NCI-H510A treated with DMSO at 0.1 percent for 48 hours (cell line): ENCODE measurements around the gene PCDH9.

Experiments used
- DNase-seq: peaks from one replicate; lab custom pipeline; 2025; lab: John Stamatoyannopoulos, UW

PCDH9 gene

DNA sequence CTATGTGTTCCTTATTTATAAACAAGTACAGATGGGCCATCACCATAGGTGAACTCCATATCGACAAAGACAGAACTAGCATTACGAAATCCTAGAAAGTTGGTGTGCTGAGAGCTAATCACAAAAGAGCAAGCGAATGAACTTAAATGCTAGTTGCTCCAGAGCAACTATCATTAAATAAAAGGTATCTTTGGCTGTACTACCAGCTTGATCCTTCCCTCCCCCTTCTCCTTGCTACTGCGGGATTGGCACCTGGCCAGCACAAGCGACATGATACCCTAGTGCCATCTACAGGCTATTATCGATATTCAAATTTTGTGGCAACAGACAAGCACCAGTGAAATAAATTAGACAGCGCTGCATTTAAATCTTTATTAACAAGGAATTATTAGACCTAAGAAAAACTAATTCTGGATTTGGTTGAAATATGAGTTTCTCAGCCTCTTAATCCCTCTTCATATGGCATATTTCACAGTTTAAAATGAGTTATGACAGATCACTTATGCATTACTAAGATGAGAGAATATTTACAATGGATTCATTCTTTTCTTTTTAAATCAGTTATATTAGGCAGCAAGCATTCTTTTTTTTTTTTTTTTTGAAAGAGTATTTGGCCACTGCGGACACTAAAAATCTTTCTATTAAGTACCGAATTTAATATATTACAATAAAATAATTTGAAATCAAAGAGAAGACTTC is 5.8 kb downstream of the PCDH9 start:
- peak; percentile 69 for DNase-seq

DNA sequence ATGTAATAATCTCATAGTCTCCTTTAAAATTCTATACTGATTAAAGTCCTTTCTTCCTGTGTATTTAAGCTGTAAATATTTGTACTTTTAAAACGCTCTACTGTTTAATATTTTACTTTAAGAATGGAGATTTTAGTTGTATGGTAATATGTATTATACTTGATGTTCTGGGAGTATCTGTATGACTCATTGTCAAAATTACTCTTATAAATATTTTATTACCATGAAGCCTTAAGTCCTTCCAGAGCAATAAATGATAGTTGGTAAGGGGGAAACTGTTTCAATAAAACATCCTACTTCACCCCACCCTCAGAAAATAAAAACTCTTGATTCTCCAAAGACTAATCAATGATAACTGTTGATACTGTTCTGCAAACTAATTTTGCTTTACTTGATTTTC is 6.4 kb downstream of the PCDH9 start:
- no peak for DNase-seq

DNA sequence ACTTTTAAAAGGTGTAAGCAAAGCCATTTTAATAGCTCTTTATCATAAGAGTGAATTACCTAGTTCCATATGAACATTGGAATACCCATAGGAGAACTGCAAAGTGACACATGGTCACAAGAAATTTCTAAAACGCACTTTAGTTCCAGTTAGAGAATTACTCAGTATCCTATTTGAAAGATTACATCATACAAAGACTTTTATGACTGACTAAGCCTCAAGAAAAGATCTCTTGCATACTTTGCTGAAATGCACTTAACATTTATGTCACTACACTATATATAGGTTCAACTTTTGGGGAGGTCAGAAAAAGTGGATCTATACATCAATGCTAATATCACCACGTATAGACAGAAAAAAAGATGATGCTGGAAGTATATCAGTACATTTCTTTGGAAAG is 7.1 kb downstream of the PCDH9 start:
- DNase-seq: no peak

DNA sequence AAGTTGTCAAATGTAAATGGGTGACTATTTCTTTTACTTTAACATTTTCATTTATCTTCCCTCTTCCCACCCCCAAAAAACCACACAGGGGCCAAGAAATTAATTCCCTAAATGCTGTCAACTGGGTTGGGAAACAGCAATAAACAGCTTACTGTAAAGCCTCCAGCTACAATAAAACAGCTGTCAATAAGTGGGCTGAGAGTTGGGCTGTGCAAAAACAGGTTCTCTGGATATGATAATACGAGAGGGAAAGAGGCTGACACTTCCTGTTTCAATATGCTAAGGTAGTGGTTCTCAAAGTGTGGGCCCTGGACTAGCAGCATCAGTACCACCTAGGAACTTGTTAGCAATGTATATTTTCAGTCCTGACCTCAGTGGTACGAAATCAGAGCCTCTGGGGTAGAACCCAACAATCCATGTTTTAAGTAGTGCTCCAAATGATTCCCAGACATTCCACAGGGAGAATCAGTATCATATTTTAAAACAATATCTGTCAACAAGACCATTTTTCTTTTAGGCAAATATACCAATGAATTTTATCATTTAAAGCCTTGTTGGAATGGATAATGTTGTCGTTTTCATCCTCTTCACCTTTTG is 8.4 kb downstream of the PCDH9 start:
- peak; percentile 10 for DNase-seq

DNA sequence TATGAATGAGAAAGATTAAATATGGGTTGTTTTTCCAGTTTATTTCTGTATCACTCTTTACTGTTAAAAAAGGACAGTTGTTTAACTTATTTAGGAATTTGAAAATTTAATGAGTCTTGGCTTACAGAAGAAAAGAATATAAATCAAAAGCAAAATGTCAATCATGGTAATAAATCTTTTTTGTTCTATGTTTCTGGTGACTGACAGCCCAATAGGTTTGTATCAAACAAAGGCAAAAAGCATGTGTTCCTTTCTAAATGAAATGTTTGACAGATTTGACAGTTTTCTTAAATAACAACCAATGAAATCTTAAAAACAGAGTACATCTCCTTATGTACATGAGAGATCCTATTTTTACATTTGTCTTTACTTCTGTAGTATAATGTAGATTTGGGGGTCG is 11.0 kb downstream of the PCDH9 start:
- no peak for DNase-seq

DNA sequence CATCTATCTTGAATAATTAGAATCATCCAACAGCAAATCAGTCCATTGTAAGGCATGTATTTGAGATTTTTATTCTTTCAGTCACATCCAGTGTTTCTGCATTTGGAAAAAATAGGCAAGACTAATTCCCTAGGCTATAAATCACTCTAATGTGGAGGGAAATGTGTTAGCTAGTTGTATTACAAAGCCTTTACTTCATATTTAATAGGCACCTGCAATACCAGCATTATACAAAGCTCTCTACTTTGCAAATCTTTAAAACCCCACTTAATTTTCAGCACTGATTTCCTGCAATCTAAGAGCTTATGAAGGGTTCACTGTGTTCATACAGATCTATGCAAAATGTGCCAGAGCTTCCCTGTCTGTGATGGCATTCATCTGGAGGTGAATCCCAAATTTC is 12.3 kb downstream of the PCDH9 start:
- no peak for DNase-seq

DNA sequence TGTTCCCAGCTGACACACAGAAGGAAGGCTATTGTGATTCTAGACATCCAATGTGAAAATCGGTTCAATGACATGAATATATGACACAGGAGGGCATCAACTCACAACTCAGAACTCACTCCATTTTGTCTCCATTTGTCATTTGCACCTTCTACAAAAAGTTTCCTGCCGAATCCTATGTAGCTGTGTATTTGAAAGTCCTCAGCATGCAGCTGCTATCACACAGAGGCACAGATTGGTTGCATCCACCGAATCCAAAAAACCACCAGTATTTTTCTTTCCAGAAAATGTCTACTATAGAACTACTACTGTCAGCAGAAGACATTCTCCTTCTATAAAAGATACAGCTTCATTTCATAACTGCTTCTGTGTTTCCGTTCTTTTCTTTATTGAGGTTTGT is 13.3 kb downstream of the PCDH9 start:
- no peak for DNase-seq

DNA sequence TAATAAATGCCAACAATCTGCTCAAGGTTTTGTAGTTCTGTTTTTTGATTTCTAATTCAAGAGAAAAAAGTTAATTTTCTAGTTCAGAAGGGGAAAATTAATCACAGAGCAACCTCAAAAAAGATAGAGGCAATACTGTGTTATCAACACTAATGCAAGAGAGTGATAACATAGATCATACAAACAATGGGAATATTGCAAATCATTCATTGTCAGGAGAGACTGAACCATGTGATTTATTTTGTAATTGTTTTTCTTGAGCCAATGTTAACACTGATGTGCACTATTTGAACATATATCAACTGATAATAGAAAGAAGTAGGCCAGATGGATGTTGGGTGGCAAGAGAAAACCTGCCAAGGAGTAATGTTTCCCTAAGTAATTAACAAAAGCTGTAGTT is 19.9 kb downstream of the PCDH9 start:
- DNase-seq: no peak

DNA sequence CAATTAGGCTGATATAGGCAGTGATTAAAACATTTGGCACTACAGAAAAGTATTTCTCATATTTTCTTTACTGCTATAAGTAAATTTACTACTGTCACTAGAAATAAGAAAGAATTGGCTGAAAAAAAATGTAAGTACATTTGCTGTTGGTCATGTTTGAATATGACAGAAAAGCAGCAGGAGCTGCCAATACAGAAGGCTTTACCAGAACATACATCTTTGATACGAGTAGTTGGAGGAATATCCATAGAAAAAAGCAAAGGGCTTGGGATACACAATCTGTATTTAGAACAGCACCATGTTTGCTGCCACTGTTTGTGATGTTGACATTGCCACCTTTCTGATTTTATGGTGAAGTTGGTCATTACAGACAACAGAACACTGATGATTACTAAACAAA is 21.6 kb downstream of the PCDH9 start:
- DNase-seq: no peak

DNA sequence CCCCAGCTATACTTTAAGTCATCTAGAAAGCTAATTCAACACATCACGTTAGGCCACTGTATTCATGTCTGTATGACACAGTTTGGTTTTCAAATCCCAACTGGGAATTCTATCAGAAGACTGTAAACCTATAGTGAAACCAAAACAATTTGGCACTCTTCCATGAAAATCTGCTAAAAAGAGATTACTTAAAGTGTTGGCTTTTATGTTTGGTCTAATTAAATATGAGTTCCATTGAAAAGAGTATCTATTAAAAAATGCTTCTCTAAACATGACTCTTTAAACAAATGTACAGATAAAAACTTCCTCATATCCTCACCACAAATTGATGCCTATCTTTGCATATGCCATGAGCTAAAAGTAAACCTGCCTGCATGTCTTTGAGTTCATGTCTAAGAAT is 25.4 kb downstream of the PCDH9 start:
- no peak for DNase-seq

DNA sequence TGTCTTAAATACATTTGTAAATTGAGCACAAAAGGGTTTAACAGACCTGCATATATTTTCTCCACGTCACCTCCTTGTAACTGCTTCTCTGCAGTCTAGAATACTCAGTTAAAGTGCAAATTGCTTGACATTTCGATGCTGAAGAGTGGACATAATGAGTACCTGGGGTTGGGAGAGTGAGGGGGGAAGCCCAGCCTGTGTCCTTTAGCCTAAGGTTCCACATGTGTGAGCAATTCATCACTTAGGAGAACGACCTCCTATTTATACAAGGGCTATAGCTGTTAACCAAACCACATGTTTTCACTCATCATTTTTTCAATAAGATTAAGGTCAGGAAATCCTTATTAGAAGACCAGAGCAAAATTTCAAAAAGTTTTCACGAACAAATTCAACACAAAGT is 29.5 kb downstream of the PCDH9 start:
- DNase-seq: no peak

DNA sequence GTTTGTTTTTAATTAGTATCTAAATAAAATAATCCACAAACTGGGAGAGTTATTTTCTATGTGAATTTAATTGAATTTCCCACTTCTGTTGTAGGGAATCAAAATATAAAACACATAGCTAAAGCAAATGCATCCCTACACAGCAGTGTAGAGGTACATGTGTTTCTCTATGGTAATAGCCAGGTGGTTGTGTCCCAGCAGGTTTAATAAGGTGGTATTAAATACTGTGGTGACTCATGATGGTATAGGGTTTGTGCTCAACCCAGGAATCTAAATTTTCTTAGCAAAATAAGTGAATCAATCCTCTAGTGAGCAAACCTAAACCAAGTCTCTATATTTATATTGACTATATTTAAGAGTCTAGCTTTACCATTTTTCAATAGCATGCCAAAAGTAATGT is 30.0 kb downstream of the PCDH9 start:
- no peak for DNase-seq

DNA sequence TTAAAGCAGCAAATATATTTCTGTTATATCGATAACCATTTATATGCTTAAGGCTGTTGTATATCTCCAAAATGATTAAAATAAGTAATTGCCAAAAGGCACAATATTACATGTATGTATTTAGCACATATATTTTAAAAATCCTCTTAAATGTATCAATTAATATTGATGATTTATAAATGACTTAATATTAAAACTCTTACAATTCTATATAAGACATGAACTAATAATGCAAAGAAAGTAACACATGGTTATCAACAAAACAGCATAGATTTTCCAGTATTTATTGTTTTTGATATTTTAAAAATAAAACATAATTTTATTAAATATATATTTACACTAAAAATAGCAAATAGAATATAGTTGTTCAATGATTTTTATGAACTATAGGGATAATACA is 32.4 kb downstream of the PCDH9 start:
- no peak for DNase-seq

DNA sequence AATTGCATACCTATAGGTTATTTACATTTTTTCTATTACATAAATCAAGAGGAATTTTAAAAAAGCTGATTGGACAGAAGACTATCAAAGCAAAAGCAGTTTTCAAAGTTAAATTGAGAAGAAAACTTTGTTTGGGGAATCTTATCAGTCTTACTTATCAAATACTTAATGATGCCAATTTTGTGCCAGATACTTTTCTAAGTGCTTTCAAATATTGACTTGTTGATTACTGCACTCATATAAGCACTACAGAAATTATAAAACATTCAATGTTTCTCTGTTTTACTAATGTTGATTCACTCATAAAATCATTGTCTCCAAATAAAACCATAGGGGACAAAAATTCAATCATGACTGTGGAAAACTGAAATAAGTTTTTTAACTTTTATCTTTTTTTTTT is 36.2 kb downstream of the PCDH9 start:
- no peak for DNase-seq

DNA sequence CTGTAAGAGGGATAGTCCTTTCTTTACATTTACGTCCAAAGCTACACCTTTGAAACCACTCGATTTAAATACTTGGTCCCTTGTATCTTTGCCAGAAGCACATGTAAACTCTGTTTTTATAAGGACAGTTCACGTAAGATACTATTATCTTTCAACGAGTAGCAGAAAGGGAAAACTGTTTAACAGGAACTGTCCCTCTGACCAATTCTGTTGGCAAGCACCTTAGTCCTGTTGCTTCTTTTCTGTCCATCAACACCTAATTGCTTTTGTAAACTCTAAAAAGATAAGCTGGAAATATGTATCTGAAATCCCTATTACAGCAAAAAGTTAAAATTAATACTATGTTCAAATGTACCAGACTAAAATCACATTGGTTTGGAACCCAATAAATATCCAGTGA is 37.4 kb downstream of the PCDH9 start:
- DNase-seq: no peak

DNA sequence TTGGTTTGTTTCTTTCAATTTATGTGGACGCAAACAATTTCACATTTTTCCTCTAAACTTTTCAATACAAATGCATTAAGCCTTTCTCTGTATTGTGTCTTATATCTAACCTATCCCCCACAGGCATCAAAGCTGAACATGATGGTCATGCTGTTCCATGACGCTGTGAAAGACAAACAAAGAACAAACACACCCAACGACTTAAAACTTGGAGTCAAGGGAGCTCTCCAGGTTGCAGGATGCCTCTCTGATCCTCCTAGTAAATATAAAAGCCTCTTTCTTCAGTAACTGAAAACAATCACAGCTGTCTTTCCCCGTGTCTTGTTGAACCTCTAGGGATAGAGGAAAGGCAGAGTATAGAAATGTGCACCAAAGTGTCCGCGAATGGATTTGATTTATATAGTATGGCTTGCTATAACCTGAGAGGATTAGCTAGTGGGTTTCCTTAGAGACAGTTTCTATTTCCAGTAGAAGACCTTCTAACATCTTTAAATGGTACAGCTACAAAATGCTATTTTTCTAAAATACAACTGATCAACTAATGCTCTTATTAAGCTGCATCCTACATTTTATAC is 43.1 kb downstream of the PCDH9 start:
- no peak for DNase-seq

DNA sequence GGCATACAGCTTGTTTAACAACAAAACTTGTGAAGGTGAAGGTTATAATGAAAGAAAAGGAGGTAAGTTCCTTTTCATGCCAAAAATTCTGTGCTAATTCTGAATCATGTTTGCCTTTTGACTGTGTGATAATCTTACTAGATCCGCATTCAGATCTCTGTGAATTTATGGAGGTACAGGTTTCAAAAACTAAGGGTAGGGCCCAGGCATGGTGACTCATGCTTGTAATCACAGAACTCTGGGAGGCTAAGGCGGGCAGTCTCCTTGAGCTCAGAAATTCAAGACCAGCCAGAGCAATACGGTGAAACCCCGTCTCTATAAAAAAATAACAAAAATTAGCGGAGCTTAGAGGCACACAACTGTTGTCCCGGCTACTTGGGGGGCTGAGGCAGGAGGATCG is 45.9 kb downstream of the PCDH9 start:
- DNase-seq: no peak

DNA sequence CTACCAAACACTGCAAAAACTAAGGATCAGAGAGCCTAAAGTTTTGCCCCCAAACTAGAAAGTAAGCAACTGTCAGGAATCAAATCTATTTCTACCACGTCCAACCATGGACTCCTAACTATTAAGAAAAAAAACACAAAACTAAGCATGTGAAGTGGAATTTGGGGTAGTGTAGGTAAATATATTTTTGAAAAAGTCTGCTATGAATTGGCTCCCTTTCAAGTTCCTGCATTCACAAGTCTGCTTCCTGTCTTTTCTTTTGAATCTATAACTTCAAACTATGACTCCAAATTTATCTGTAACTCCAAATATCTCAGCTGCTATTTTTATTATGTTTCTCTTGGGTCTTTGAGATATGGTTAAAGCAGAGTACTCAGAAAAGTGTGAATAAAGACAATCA is 47.0 kb downstream of the PCDH9 start:
- DNase-seq: no peak

DNA sequence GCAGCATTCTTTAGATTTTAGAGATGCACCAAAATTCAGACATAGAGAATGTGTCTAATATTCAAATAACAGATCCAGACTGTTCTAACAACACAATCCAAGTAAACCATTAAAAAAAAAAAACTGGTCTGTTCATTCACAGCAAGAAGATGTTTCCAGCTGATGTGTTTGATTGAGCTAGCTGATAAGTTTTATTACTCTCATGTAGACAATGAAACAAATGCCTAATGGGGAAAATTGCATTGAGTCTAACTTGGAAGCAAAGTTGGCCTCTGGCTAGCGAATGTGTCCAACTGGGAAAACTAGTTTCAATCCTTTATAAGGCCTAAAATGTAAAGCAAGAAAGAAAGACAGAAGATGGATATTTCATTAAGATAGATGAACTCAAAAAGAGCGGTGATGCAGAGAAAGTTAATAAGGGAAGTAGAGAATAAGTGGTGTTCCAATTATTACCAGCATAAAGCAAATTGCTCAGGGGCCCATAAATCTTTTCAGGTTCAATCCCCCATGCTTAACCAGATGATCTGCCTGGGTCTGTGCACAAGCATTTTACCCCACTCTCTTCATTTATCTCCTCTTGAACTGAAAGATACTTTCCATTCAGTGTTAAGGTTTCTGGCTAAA is 54.2 kb downstream of the PCDH9 start:
- DNase-seq: no peak

DNA sequence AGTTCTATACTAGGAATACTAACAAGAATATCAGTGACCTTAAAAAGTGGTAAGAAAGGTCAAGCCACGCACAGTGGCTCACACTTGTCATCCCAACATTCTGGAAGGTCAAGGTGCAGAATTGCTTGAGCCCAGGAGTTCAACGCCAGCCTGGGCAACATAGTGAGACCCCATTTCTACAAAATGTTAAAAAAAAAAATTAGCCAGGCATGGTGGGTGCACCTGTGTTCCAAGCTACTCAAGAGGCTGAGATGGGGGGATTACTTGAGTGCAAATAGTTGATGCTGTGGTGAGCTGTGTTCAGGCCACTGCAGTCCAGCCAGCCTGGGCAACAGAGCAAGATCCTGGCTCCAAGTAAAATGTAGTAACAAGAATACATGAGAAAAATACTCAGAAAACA is 61.8 kb downstream of the PCDH9 start:
- no peak for DNase-seq

DNA sequence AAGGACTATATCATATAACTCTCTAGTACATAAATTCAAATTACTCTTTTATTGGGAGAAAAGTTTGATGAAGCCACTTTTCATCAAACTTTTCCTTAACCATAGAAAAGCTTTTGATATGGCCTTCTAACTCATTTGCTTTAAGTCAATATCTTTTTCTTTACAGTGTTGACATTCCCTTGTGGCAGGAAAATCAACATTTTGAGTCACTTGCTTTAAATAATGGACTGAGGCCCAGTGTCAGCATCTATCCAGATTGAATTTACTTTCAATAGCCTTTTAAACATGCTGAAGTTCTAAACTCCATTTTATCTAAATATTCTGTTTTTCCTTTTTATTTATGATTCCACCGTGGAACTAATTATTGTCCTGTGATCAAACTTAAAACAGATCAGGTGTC is 62.7 kb downstream of the PCDH9 start:
- no peak for DNase-seq

DNA sequence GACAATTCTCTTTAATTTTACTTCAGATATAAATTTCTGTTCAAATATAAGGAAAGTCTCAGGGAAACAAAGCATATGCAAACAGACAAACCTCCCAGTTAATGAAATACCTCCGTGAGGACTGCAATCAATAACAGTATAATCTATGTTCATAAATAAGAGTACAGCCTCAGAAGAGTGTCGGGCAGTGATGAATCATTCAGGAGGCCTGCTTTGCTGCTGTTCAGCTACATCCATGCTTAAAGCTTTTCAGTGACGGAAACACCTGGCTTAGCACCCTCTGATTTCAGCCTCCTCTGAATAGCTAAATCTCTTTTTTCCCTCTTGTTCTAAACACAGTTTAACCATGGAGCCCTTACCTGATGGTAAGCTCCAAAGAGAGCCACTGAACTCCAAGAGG is 69.0 kb downstream of the PCDH9 start:
- no peak for DNase-seq

DNA sequence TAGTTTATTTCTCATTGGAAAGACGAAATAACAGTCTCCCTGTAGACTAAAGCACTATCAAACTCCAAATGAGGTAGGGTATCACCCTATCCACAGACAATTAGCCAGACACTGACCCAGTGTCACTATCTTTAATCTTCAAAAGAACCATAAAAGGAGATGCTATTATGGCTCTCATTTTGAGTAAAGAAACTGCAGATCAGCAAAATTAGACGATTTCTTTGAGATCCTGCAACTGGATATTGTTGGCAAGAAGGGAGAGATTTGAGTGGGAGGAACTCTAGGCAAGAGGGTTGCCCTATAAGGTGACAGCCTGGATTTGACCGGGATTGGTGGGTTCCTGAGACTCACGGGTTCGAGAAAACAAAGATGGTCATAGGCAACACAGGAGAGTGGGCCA is 71.2 kb downstream of the PCDH9 start:
- DNase-seq: no peak

DNA sequence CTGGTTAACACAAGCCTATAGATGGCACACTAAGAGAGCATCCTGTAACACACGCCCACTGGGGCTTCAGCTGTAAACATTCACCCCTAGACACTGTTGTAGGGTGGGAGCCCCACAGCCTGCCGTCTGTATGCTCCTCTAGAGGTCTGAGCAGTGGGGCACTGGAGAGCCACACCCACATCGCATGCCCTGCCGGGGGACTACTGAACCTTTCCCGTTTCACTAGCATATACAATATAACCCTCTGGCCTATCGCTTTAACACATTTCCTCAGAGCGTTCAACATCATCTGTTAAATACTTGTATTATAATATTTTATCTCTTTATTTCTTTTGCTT is 73.4 kb downstream of the PCDH9 start:
- no peak for DNase-seq
